Measurements from ENCODE around the gene SGO1.

- TF ChIP-seq FOXM1 (IDR thresholded peaks at IDR 0.05; ENCODE audit: borderline replicate concordance) (no peak), SUZ12 (IDR thresholded peaks at IDR 0.05) (no peak), SP1 (IDR thresholded peaks at IDR 0.05) (no peak), TARDBP (IDR thresholded peaks at IDR 0.05) (no peak), FOXA1 (IDR thresholded peaks at IDR 0.05) (no peak), CTBP1 (IDR thresholded peaks at IDR 0.05; ENCODE audit: borderline replicate concordance) (no peak), ARNT (IDR thresholded peaks at IDR 0.05) (no peak), NFRKB (IDR thresholded peaks at IDR 0.05) (no peak), LEF1 (IDR thresholded peaks at IDR 0.05; ENCODE audit: borderline replicate concordance) (no peak)
These were observed 31.9 kb downstream of the SGO1 start for GRCh38 chr3:20154078-20154477.
